IMR-90 (cell line): Measurements from ENCODE around the gene ZFPM1.

Experiments
- CTCF ChIP-seq: conservative IDR thresholded peaks from 2 replicates; pipeline ENCODE4 v1.5.1; 2012; ENCODE audit warnings: mild to moderate bottlenecking, low read depth, low read length, improper control_type of control experiment
- MAFK ChIP-seq: IDR thresholded peaks from 2 replicates; pipeline ENCODE4 v1.6.1; 2012; ENCODE audit warnings: low read depth, low read length, improper control_type of control experiment
- POLR2A ChIP-seq: IDR thresholded peaks from 2 replicates; pipeline ENCODE4 v1.6.1; 2012; ENCODE audit warnings: mild to moderate bottlenecking, low read depth, low read length
- SMC3 ChIP-seq: fragments of 150-350 bp; IDR thresholded peaks from 2 replicates; pipeline ENCODE4 v1.6.1; 2016; ENCODE audit warnings: low read depth, mild to moderate bottlenecking, antibody characterized with exemption, low read length, moderate library complexity
- TF ChIP-seq, protein P1 (sequence below): fragments of 150-350 bp; IDR thresholded peaks from 2 replicates; pipeline ENCODE4 v1.6.1; 2016; ENCODE audit warnings: low read depth, mild to moderate bottlenecking, low read length, moderate library complexity, borderline replicate concordance

GRCh38 chr16:88515925-88516594 is 63.0 kb downstream of the ZFPM1 start:
- TF ChIP-seq CTCF (no peak), POLR2A (no peak), MAFK (no peak), SMC3 (no peak)
- TF ChIP-seq, protein P1, sequence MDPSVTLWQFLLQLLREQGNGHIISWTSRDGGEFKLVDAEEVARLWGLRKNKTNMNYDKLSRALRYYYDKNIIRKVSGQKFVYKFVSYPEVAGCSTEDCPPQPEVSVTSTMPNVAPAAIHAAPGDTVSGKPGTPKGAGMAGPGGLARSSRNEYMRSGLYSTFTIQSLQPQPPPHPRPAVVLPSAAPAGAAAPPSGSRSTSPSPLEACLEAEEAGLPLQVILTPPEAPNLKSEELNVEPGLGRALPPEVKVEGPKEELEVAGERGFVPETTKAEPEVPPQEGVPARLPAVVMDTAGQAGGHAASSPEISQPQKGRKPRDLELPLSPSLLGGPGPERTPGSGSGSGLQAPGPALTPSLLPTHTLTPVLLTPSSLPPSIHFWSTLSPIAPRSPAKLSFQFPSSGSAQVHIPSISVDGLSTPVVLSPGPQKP, result no peak
